Suppressor macrophage (primary cell): ENCODE data around the gene IMPG1.

ENCODE experiments used
- DNase-seq, 4 experiments: peaks; one replicate each; pipeline ENCODE4 v3.0.0-alpha.2; 2020 to 2022

The IMPG1 gene

GRCh38 chr6:75884822-75885221 lies 187.6 kb downstream of the IMPG1 start:
- no peak for DNase-seq

GRCh38 chr6:75882734-75883133 lies 189.7 kb downstream of the IMPG1 start:
- no peak for DNase-seq

DNA sequence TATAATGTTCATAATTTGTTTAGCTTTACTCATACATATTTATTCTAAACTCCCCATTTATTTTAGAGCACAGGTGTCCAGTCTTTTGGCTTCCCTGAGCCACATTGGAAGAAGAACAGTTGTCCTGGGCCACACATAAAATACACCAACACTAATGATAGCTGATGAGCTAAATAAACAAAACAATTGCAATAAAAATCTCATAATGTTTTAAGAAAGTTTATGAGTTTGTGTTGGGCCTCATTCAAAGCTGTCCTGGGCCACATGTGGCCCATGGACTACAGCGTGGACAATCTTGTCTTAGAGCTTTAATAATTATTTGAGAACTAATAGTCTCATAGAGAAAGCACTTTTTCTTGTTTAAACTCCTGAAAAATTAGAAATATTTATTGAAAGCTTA lies 192.2 kb downstream of the IMPG1 start:
- no peak for DNase-seq

GRCh38 chr6:75876152-75876551 lies 196.3 kb downstream of the IMPG1 start:
- no peak for DNase-seq

DNA sequence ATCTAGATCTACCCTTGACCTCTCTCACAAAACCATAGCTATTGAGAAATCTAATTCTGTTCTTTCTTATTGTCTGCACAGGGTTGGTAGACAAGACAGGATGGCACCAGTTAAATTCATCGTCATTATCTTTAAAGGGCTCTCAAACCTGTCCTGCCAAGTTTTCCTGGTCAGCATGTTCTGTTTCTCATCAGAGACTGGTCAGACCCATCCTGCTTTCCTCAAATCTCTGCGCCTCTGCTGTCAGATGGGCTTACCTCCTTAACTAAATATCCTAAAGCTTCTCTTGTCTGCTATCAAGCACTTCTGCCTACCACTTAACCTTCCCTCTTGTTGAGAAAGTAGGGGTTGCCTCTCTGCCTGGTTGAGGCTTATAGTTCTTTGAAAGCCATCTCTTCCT lies 198.2 kb downstream of the IMPG1 start:
- no peak for DNase-seq
